ENCODE results near the gene MCC.

GRCh38 chr5:113036826-113037225, 451.4 kb downstream of the MCC start:
- TF ChIP-seq REST (IDR thresholded peaks at IDR 0.05; ENCODE audit: insufficient read depth in 1 of 2, low read depth in 2 of 2, low read length in 2 of 2) (no peak), SIN3A (IDR thresholded peaks at IDR 0.05; ENCODE audit: borderline replicate concordance, insufficient read depth, low read length) (no peak), POLR2AphosphoS5 (IDR thresholded peaks at IDR 0.05; ENCODE audit: low read depth, low read length) (peak; percentile 54; the same call in 1 of the 2 replicates)
